Endothelial cell of umbilical vein (primary cell): ENCODE measurements around the gene TRIM14. TPM values are rescaled to one million over a fixed set of nuclear protein-coding genes. Genes with fewer than 3 reads are reported as not detected.

Source experiments
- BruUV-seq: library from RNA; stranded (reverse); fragments of 400-500 nt; replicated peaks from 2 replicates; lab custom pipeline; 2021; lab: Mats Ljungman, UMichigan
- CTCF ChIA-PET: fragments of 300-600, 350-600 bp; sonication (Branson Sonifier 250); formaldehyde crosslinking; loops from one replicate; lab custom pipeline; 2021; ENCODE audit warnings: antibody characterized with exemption, inconsistent platforms; lab: Charles Lee
- POLR2A ChIA-PET: fragments of 300-600, 350-600 bp; sonication (Branson Sonifier 250); formaldehyde crosslinking; loops from one replicate; lab custom pipeline; 2021; ENCODE audit warnings: antibody characterized with exemption, inconsistent platforms; lab: Charles Lee
- DNase-seq: peaks from one replicate; pipeline ENCODE4 v3.0.0-alpha.2; 2011; ENCODE audit warnings: low read depth, low spot score
- FAIRE-seq: peaks from 2 replicates; lab custom pipeline; 2011; peaks lifted over from hg19 to GRCh38; lab: Jason Lieb, UNC
- H2AFZ ChIP-seq: 2 replicates; pipeline ENCODE4 v1.6.0; 2012; ENCODE audit warnings: low read depth, low read length, control low read depth, inconsistent platforms
- H3K27ac ChIP-seq: 2 replicates; pipeline ENCODE4 v1.5.1; 2011; ENCODE audit warnings: low read depth, mild to moderate bottlenecking, control low read depth, low read length, moderate library complexity; ENCODE audit not compliant: insufficient read depth
- H3K27me3 ChIP-seq, 2 experiments: 2 replicates each; pipeline versions ENCODE4 v1.6.0 to v1.6.1; 2011; ENCODE audit warnings: low read length in 2 of 2, mixed read lengths in 1 of 2; ENCODE audit not compliant: control insufficient read depth in 2 of 2, insufficient read depth in 2 of 2
- H3K36me3 ChIP-seq, 2 experiments: 2 replicates in 1 of 2; 3 replicates in 1 of 2; pipeline ENCODE4 v1.5.1; 2011; ENCODE audit warnings: low read length in 2 of 2, mild to moderate bottlenecking in 1 of 2, moderate library complexity in 1 of 2; ENCODE audit not compliant: control insufficient read depth in 2 of 2, insufficient read depth in 2 of 2; ENCODE audit errors: extremely low read depth in 1 of 2
- H3K4me1 ChIP-seq: 3 replicates; pipeline ENCODE4 v1.5.1; 2011; ENCODE audit warnings: mild to moderate bottlenecking, low read length; ENCODE audit not compliant: control insufficient read depth, insufficient read depth; ENCODE audit errors: extremely low read depth
- H3K4me2 ChIP-seq: 2 replicates; pipeline ENCODE4 v1.6.1; 2011; ENCODE audit warnings: low read length, control low read depth, mixed read lengths; ENCODE audit not compliant: insufficient read depth
- H3K4me3 ChIP-seq, 3 experiments: fragments of 200-600 bp in 1 of 3; sonication (generic), shearing (Covaris generic) in 1 of 3; replicated peaks in 1 of 3; 2 replicates each; pipeline ENCODE4 v1.5.1; 2011 to 2016; ENCODE audit warnings: control low read depth in 3 of 3, low read length in 3 of 3, mild to moderate bottlenecking in 2 of 3, inconsistent platforms in 1 of 3, low read depth in 1 of 3, moderate library complexity in 1 of 3; ENCODE audit not compliant: insufficient read depth in 1 of 3
- H3K79me2 ChIP-seq: 2 replicates; pipeline ENCODE4 v1.6.0; 2012; ENCODE audit warnings: low read length, inconsistent platforms; ENCODE audit not compliant: control insufficient read depth, insufficient read depth
- H3K9ac ChIP-seq: replicated peaks from 2 replicates; pipeline ENCODE3; 2011; ENCODE audit warnings: low read length, control low read depth; ENCODE audit not compliant: insufficient read depth; ENCODE audit errors: extremely low read depth
- H3K9me1 ChIP-seq: replicated peaks from 3 replicates; pipeline ENCODE4 v1.6.0; 2011; ENCODE audit warnings: mild to moderate bottlenecking, low read length; ENCODE audit not compliant: control insufficient read depth, insufficient read depth; ENCODE audit errors: extremely low read depth
- H3K9me3 ChIP-seq: replicated peaks from 2 replicates; pipeline ENCODE4 v1.5.1; 2012; ENCODE audit warnings: low read length, inconsistent platforms; ENCODE audit not compliant: control insufficient read depth, insufficient read depth
- H4K20me1 ChIP-seq: replicated peaks from 2 replicates; pipeline ENCODE3; 2011; ENCODE audit warnings: mild to moderate bottlenecking, low read length; ENCODE audit not compliant: control insufficient read depth, insufficient read depth; ENCODE audit errors: extremely low read depth
- CTCF ChIP-seq, 2 donors: IDR thresholded peaks; 1 replicate in 1 of 2; 2 replicates in 1 of 2; pipeline ENCODE4 v1.5.1; 2011; ENCODE audit warnings: low read length in 2 of 2, mild to moderate bottlenecking in 2 of 2, moderate library complexity in 2 of 2, control low read depth in 1 of 2, inconsistent platforms in 1 of 2, low read depth in 1 of 2; ENCODE audit not compliant: insufficient read depth in 1 of 2; ENCODE audit errors: extremely low read depth in 1 of 2
- EZH2 ChIP-seq: IDR thresholded peaks from 2 replicates; pipeline ENCODE4 v1.6.1; 2012; ENCODE audit warnings: borderline replicate concordance, low read depth, mild to moderate bottlenecking, moderate library complexity, low read length, inconsistent platforms; ENCODE audit not compliant: severe bottlenecking
- FOS ChIP-seq: IDR thresholded peaks from 2 replicates; pipeline ENCODE4 v1.6.1; 2011; ENCODE audit warnings: mild to moderate bottlenecking, low read length, moderate library complexity, borderline replicate concordance; ENCODE audit not compliant: insufficient read depth
- GATA2 ChIP-seq: IDR thresholded peaks from 2 replicates; pipeline ENCODE4 v1.7.0; 2011; ENCODE audit warnings: low read depth, mild to moderate bottlenecking, moderate library complexity, mixed read lengths, low read length; ENCODE audit not compliant: insufficient read length, insufficient read depth
- JUN ChIP-seq: IDR thresholded peaks from 2 replicates; pipeline ENCODE4 v1.6.1; 2011; ENCODE audit warnings: borderline replicate concordance, low read depth; ENCODE audit not compliant: insufficient read length, insufficient read depth
- MAX ChIP-seq: IDR thresholded peaks from 2 replicates; pipeline ENCODE4 v1.6.1; 2011; ENCODE audit not compliant: insufficient read depth, insufficient read length
- MYC ChIP-seq: IDR thresholded peaks from one replicate; pipeline ENCODE4 v1.6.1; 2011; ENCODE audit warnings: mild to moderate bottlenecking, low read depth, low read length
- POLR2A ChIP-seq: IDR thresholded peaks from 2 replicates; pipeline ENCODE4 v1.6.1; 2012; ENCODE audit warnings: low read depth, mild to moderate bottlenecking, control low read depth, low read length
- POLR2AphosphoS5 ChIP-seq: IDR thresholded peaks from 2 replicates; pipeline ENCODE4 v1.6.1; 2012; ENCODE audit warnings: low read depth, mild to moderate bottlenecking, control low read depth, low read length, moderate library complexity; ENCODE audit not compliant: insufficient read depth
- dilution Hi-C: fragments of 300-500 bp; cut with MboI; formaldehyde crosslinking; loops from one replicate; pipeline ENCODE4 v1.15.0; 2019; ENCODE audit warnings: low sequenced_read_pairs; ENCODE audit not compliant: extremely low pct_ligation_motif_present
- intact Hi-C: fragments of 100-400 bp; cut with micrococcal nuclease; formaldehyde crosslinking; loops from one replicate; pipeline ENCODE4 v1.10.0; 2022
- polyA plus RNA-seq, 4 experiments: library from polyadenylated mRNA; depleted of rRNA in 3 of 4; stranded (reverse) in 3 of 4; unstranded in 1 of 4; fragments of >200 nt; gene quantifications; 2 replicates each; pipeline versions ENCODE4 v1.2.1 to v1.2.3, GENCODE V29; 2011 to 2012; ENCODE audit warnings: missing spikeins in 1 of 4
- total RNA-seq: library from RNA; stranded (reverse); gene quantifications from 2 replicates; pipeline ENCODE4 v1.2.3, GENCODE V29; 2021

Gene TRIM14
- total and polyA plus RNA-seq, 2 donors (not counting 3 experiments of a cell fraction or from before 2014, with no cell fraction given) = 4.8 to 10.7 TPM

GRCh38 chr9:98054376-98054951, 64.6 kb downstream of the TRIM14 start:
- CTCF ChIA-PET = interaction anchor here (1.1 to 1.4 kb wide), 3 partner anchors 10 to 19 kb away, joined by 3 read pairs; no protein-coding TSS in a partner anchor
- POLR2A ChIA-PET = no interaction called here
- no peak overlapping the region for H3K4me2 ChIP-seq
- H3K79me2 ChIP-seq = peaks cover 24% of the 10 kb centered on the region
- H3K4me3 ChIP-seq = no peak overlapping the region
- H3K27me3 ChIP-seq = no peaks in the 10 kb centered on the region
- BruUV-seq = no TSS peak
- no peak overlapping the region for H3K27ac ChIP-seq
- no peaks in the 10 kb centered on the region for H3K36me3 ChIP-seq
- dilution Hi-C loops (no loop called here), intact Hi-C loops (no loop called here)
- H3K9ac ChIP-seq = no peak overlapping the region
- no peak for TF ChIP-seq POLR2A
- TF ChIP-seq JUN = no peak
- TF ChIP-seq FOS = no peak
- no peak for TF ChIP-seq MAX
- no peak for TF ChIP-seq CTCF (IDR thresholded peaks at IDR 0.05; ENCODE audit: extremely low read depth in 1 of 2, insufficient read depth in 1 of 2, low read depth in 1 of 2, low read length in 2 of 2)
- TF ChIP-seq EZH2 = no peak
- no peak for TF ChIP-seq MYC
- TF ChIP-seq POLR2AphosphoS5 = no peak
- TF ChIP-seq GATA2 = no peak
- H3K9me1 ChIP-seq = no peaks in the 10 kb centered on the region
- no peak for DNase-seq
- H3K9me3 ChIP-seq = no peaks in the 10 kb centered on the region
- FAIRE-seq = no peak
- peaks cover 15% of the 10 kb centered on the region for H3K4me1 ChIP-seq
- no peak overlapping the region for H2AFZ ChIP-seq
- H4K20me1 ChIP-seq = no peaks in the 10 kb centered on the region
